GM12878 (cell line): ENCODE measurements around the gene CDHR2. TPM values are rescaled to one million over a fixed set of nuclear protein-coding genes. Genes with fewer than 3 reads are reported as not detected.

Experiments used
- ATAC-seq: fragments of 200-7000 bp; cut with Tn5 transposase; 3 replicates; pipeline ENCODE4 v1.9.1; 2020; ENCODE audit warnings: mild to moderate bottlenecking, moderate library complexity
- BruUV-seq: library from RNA; stranded (reverse); fragments of 400-500 nt; replicated peaks from 2 replicates; lab custom pipeline; 2021; lab: Mats Ljungman, UMichigan
- CTCF ChIA-PET: fragments of 300-600 bp; sonication (Branson Sonifier 250); formaldehyde crosslinking; extraction: SDS; loops from one replicate; lab custom pipeline; 2021; ENCODE audit warnings: inconsistent platforms; lab: Yijun Ruan, JAX
- POLR2A ChIA-PET: fragments of 350-600 bp; formaldehyde crosslinking; extraction: SDS; loops from one replicate; lab custom pipeline; 2021; ENCODE audit warnings: inconsistent platforms; lab: Charles Lee
- RAD21 ChIA-PET: fragments of 300-600 bp; sonication (Branson Sonifier 250); formaldehyde crosslinking; loops from one replicate; lab custom pipeline; 2023; ENCODE audit warnings: antibody characterized with exemption; ENCODE audit not compliant: unreplicated experiment; lab: Charles Lee
- SMC1A ChIA-PET: fragments of 300-600 bp; sonication (Branson Sonifier 250); formaldehyde crosslinking; loops from one replicate; lab custom pipeline; 2023; ENCODE audit not compliant: unreplicated experiment, uncharacterized antibody; lab: Charles Lee
- DNase-seq: peaks from one replicate; pipeline ENCODE4 v3.0.0-alpha.2; 2011; ENCODE audit warnings: low read depth, low spot score
- FAIRE-seq: peaks from 3 replicates; lab custom pipeline; 2011; peaks lifted over from hg19 to GRCh38; lab: Jason Lieb, UNC
- H2AFZ ChIP-seq: 2 replicates; pipeline ENCODE4 v1.6.0; 2011; ENCODE audit warnings: low read depth, low read length, control low read depth; ENCODE audit not compliant: control insufficient read depth
- H3K27ac ChIP-seq: 2 replicates; pipeline ENCODE4 v1.5.1; 2011; ENCODE audit warnings: control low read depth; ENCODE audit not compliant: control insufficient read depth, insufficient read depth
- H3K27me3 ChIP-seq, 2 experiments: replicated peaks in 1 of 2; 2 replicates each; pipeline versions ENCODE4 v1.6.0 to v1.6.1; 2011; ENCODE audit warnings: low read length in 1 of 2; ENCODE audit not compliant: control insufficient read depth in 2 of 2, insufficient read depth in 2 of 2
- H3K36me3 ChIP-seq, 2 experiments: 2 replicates each; pipeline ENCODE4 v1.5.1; 2011; ENCODE audit warnings: low read length in 1 of 2; ENCODE audit not compliant: control insufficient read depth in 2 of 2, insufficient read depth in 2 of 2
- H3K4me1 ChIP-seq: 2 replicates; pipeline ENCODE4 v1.6.1; 2011; ENCODE audit warnings: mild to moderate bottlenecking, low read length, moderate library complexity, mixed read lengths; ENCODE audit not compliant: control insufficient read depth, insufficient read depth
- H3K4me2 ChIP-seq: 2 replicates; pipeline ENCODE4 v1.6.0; 2011; ENCODE audit warnings: control low read depth; ENCODE audit not compliant: control insufficient read depth, insufficient read depth
- H3K4me3 ChIP-seq: fragments of 200-600 bp; sonication (generic); 2 replicates; pipeline ENCODE4 v1.5.1; 2016
- H3K79me2 ChIP-seq: 2 replicates; pipeline ENCODE4 v1.6.0; 2011; ENCODE audit warnings: low read length; ENCODE audit not compliant: control insufficient read depth, insufficient read depth
- H3K9ac ChIP-seq: 2 replicates; pipeline ENCODE4 v1.8.0; 2011; ENCODE audit warnings: low read length, control low read depth, mixed read lengths; ENCODE audit not compliant: control insufficient read depth, insufficient read depth
- H3K9me3 ChIP-seq: replicated peaks from 3 replicates; pipeline ENCODE4 v1.5.1; 2011; ENCODE audit warnings: mild to moderate bottlenecking, low read length; ENCODE audit not compliant: control insufficient read depth, insufficient read depth
- H4K20me1 ChIP-seq: 2 replicates; pipeline ENCODE4 v1.6.0; 2011; ENCODE audit not compliant: control insufficient read depth, insufficient read depth
- CBX3 ChIP-seq: fragments of 200-600 bp; sonication (generic); IDR thresholded peaks from 2 replicates; pipeline ENCODE4 v1.6.1; 2016; ENCODE audit warnings: low read depth, borderline replicate concordance
- CEBPZ ChIP-seq: fragments of 150-350 bp; IDR thresholded peaks from 2 replicates; pipeline ENCODE4 v1.6.1; 2016; ENCODE audit warnings: low read depth, low read length
- POLR2A ChIP-seq: IDR thresholded peaks from 2 replicates; pipeline ENCODE4 v1.6.1; 2011; ENCODE audit warnings: low read depth, mild to moderate bottlenecking, low read length
- ZZZ3 ChIP-seq: IDR thresholded peaks from 2 replicates; pipeline ENCODE4 v1.6.1; 2011; ENCODE audit warnings: low read depth; ENCODE audit not compliant: control insufficient read depth, insufficient read length
- WGBS: methylation state at CpG from one replicate; pipeline ENCODE4 v1.1.6; 2016; ENCODE audit warnings: low lambda C conversion rate; ENCODE audit not compliant: insufficient replicate concordance, insufficient coverage; ENCODE audit errors: missing lambda C conversion rate; 5-methylcytosine and 5-hydroxymethylcytosine counted together
- in situ Hi-C: fragments of 300-500 bp; cut with MboI; formaldehyde crosslinking; loops from 9 replicates; pipeline ENCODE4 v1.14.3; 2018; ENCODE audit warnings: mixed read lengths
- intact Hi-C: fragments of 100-400 bp; cut with micrococcal nuclease; formaldehyde crosslinking; loops from one replicate; pipeline ENCODE4 v1.14.2; 2022; ENCODE audit not compliant: unreplicated experiment
- polyA plus RNA-seq, 11 experiments: library from polyadenylated mRNA; depleted of rRNA in 4 of 11; unstranded in 6 of 11; stranded (reverse) in 5 of 11; fragments of >200 nt; fragmentation: Nextera tagmentation in 4 of 11; fragmentation: Illumina TruSeq in 1 of 11; extraction: Ambion mirVana in 4 of 11; extraction: Trizol in 1 of 11; gene quantifications; 1 replicate in 1 of 11; 2 replicates in 10 of 11; pipeline versions ENCODE4 v1.2.1 to v1.2.3, GENCODE V29; 2011 to 2016; ENCODE audit warnings: inconsistent platforms in 2 of 11, missing spikeins in 2 of 11, low read depth in 1 of 11
- total RNA-seq, 4 experiments: library from RNA; depleted of rRNA in 3 of 4; stranded (reverse); fragments of >200 nt in 3 of 4; fragmentation: Illumina TruSeq in 1 of 4; extraction: Trizol in 1 of 4; gene quantifications; 2 replicates each; pipeline versions ENCODE4 v1.2.1 to v1.2.3, GENCODE V29; 2013 to 2021

Gene CDHR2
- total and polyA plus RNA-seq, 10 of the 15 experiments (the other 5 are each of a cell fraction or from before 2014, with no cell fraction given), result 0.03 to 0.46 (median 0.06) TPM; not detected in 5

GRCh38 chr5:176596069-176596644, 47.0 kb downstream of the CDHR2 start:
- Histone ChIP-seq H2AFZ (no peak overlapping the region), H3K4me1 (no peaks in the 10 kb centered on the region), H3K79me2 (no peaks in the 10 kb centered on the region), H3K4me2 (peak overlapping the region; percentile 30; the same call in 1 of the 2 replicates), H3K9ac (no peak overlapping the region), H3K27ac (no peak overlapping the region), H3K36me3 (no peaks in the 10 kb centered on the region), H3K9me3 (no peaks in the 10 kb centered on the region; the same call in 2 of the 3 replicates), H4K20me1 (no peaks in the 10 kb centered on the region), H3K4me3 (no peak overlapping the region), H3K27me3 (no peaks in the 10 kb centered on the region)
- no TSS peak for BruUV-seq
- ATAC-seq (no peak), FAIRE-seq (no peak), DNase-seq (no peak)
- ChIA-PET SMC1A (no interaction called here), RAD21 (interaction anchor here (0.6 kb wide), 1 partner anchor 160 kb away, joined by 3 read pairs; no protein-coding TSS in a partner anchor), POLR2A (no interaction called here), CTCF (no interaction called here)
- intact Hi-C loops, result no loop called here
- 71% methylated on average over 17 of the region's 23 CpGs for WGBS
- in situ Hi-C loops, result loop anchor here (25.0 kb wide), 1 partner anchor 859 kb away; no protein-coding TSS in a partner anchor
- TF ChIP-seq CEBPZ (no peak), POLR2A (no peak), CBX3 (no peak), ZZZ3 (no peak)
